ENCODE results near the gene KRTAP10-3.

Gene KRTAP10-3

GRCh38 chr21:44530903-44531605, 27.5 kb downstream of the KRTAP10-3 start:
- Histone ChIP-seq H3K23ac (ENCODE audit: low read length) (no peak overlapping the region), H3K18ac (ENCODE audit: low read length) (no peak overlapping the region), H3K79me1 (ENCODE audit: low read length) (no peaks in the 10 kb centered on the region), H4K8ac (ENCODE audit: low read depth, low read length) (no peak overlapping the region), H3K4me1 (ENCODE audit: control insufficient read depth in 1 of 2, insufficient read depth in 2 of 2, low read length in 2 of 2) (no peaks in the 10 kb centered on the region), H3K9ac (ENCODE audit: low read length) (no peak overlapping the region), H3K4me3 (ENCODE audit: low read depth, low read length) (no peak overlapping the region), H3K27me3 (ENCODE audit: insufficient read depth, low read length) (no peaks in the 10 kb centered on the region), H3K9me3 (ENCODE audit: insufficient read depth, low read depth, low read length) (no peaks in the 10 kb centered on the region), H2BK120ac (ENCODE audit: insufficient read depth, low read length, poor library complexity) (no peak overlapping the region), H3K4ac (ENCODE audit: low read depth, low read length) (no peak overlapping the region), H2BK5ac (ENCODE audit: low read depth, low read length, poor library complexity) (no peak overlapping the region), H2BK12ac (ENCODE audit: low read length) (no peak overlapping the region), H2AK5ac (ENCODE audit: low read length) (no peak overlapping the region), H4K91ac (ENCODE audit: low read depth, low read length) (no peak overlapping the region), H3K27ac (ENCODE audit: low read depth, low read length) (no peak overlapping the region), H4K12ac (ENCODE audit: low read depth, low read length) (no peak overlapping the region), H3K14ac (ENCODE audit: low read length) (no peak overlapping the region), H2AFZ (ENCODE audit: insufficient read depth, low read length, poor library complexity) (no peak overlapping the region), H3K4me2 (ENCODE audit: low read length) (no peak overlapping the region), H3K79me2 (ENCODE audit: control insufficient read depth, insufficient read depth, low read length, poor library complexity) (no peaks in the 10 kb centered on the region), H3K36me3 (ENCODE audit: control insufficient read depth in 1 of 2, insufficient read depth in 2 of 2, low read length in 2 of 2) (no peaks in the 10 kb centered on the region)
- no peak for DNase-seq
- WGBS (ENCODE audit: extremely low coverage, insufficient coverage, insufficient read length): no CpG with 5 or more reads among the region's 23 CpGs

- H2BK5ac ChIP-seq (ENCODE audit: low read depth, low read length, poor library complexity): no peak overlapping the region
- 100% methylated on average over 2 of the region's 7 CpGs for WGBS (ENCODE audit: extremely low coverage, insufficient coverage, insufficient read length)
- no peak overlapping the region for H3K23ac ChIP-seq (ENCODE audit: low read length)
- H2AK5ac ChIP-seq (ENCODE audit: low read length): no peak overlapping the region
- H2BK120ac ChIP-seq (ENCODE audit: insufficient read depth, low read length, poor library complexity): no peak overlapping the region
- H3K4me2 ChIP-seq (ENCODE audit: low read length): no peak overlapping the region
- H3K9me3 ChIP-seq (ENCODE audit: insufficient read depth, low read depth, low read length): no peaks in the 10 kb centered on the region
- H3K36me3 ChIP-seq (ENCODE audit: control insufficient read depth in 1 of 2, insufficient read depth in 2 of 2, low read length in 2 of 2): no peaks in the 10 kb centered on the region
- no peak overlapping the region for H3K9ac ChIP-seq (ENCODE audit: low read length)
- no peak overlapping the region for H4K12ac ChIP-seq (ENCODE audit: low read depth, low read length)
- H2BK12ac ChIP-seq (ENCODE audit: low read length): no peak overlapping the region
- no peak overlapping the region for H2AFZ ChIP-seq (ENCODE audit: insufficient read depth, low read length, poor library complexity)
- H3K4ac ChIP-seq (ENCODE audit: low read depth, low read length): no peak overlapping the region
- no peaks in the 10 kb centered on the region for H3K27me3 ChIP-seq (ENCODE audit: insufficient read depth, low read length)
- H3K79me2 ChIP-seq (ENCODE audit: control insufficient read depth, insufficient read depth, low read length, poor library complexity): no peaks in the 10 kb centered on the region
- no peak overlapping the region for H3K4me3 ChIP-seq (ENCODE audit: low read depth, low read length)
- no peak overlapping the region for H4K8ac ChIP-seq (ENCODE audit: low read depth, low read length)
- H4K91ac ChIP-seq (ENCODE audit: low read depth, low read length): no peak overlapping the region
- H3K14ac ChIP-seq (ENCODE audit: low read length): no peak overlapping the region
- no peak for DNase-seq
- no peaks in the 10 kb centered on the region for H3K79me1 ChIP-seq (ENCODE audit: low read length)
- H3K18ac ChIP-seq (ENCODE audit: low read length): no peak overlapping the region
- H3K4me1 ChIP-seq (ENCODE audit: control insufficient read depth in 1 of 2, insufficient read depth in 2 of 2, low read length in 2 of 2): no peaks in the 10 kb centered on the region
- no peak overlapping the region for H3K27ac ChIP-seq (ENCODE audit: low read depth, low read length)
Observed at GRCh38 chr21:44530221-44530902, 28.2 kb downstream of the KRTAP10-3 start.

GRCh38 chr21:44529503-44530125, 29.0 kb downstream of the KRTAP10-3 start:
- Histone ChIP-seq H2BK12ac (ENCODE audit: low read length) (no peak overlapping the region), H3K9ac (ENCODE audit: low read length) (no peak overlapping the region), H3K4me2 (ENCODE audit: low read length) (no peak overlapping the region), H4K8ac (ENCODE audit: low read depth, low read length) (no peak overlapping the region), H3K18ac (ENCODE audit: low read length) (no peak overlapping the region), H3K4ac (ENCODE audit: low read depth, low read length) (no peak overlapping the region), H3K4me3 (ENCODE audit: low read depth, low read length) (no peak overlapping the region), H3K36me3 (ENCODE audit: control insufficient read depth in 1 of 2, insufficient read depth in 2 of 2, low read length in 2 of 2) (no peaks in the 10 kb centered on the region), H3K9me3 (ENCODE audit: insufficient read depth, low read depth, low read length) (no peaks in the 10 kb centered on the region), H3K14ac (ENCODE audit: low read length) (no peak overlapping the region), H3K27ac (ENCODE audit: low read depth, low read length) (no peak overlapping the region), H3K4me1 (ENCODE audit: control insufficient read depth in 1 of 2, insufficient read depth in 2 of 2, low read length in 2 of 2) (no peaks in the 10 kb centered on the region), H3K27me3 (ENCODE audit: insufficient read depth, low read length) (no peaks in the 10 kb centered on the region), H2AFZ (ENCODE audit: insufficient read depth, low read length, poor library complexity) (no peak overlapping the region), H2BK5ac (ENCODE audit: low read depth, low read length, poor library complexity) (no peak overlapping the region), H2BK120ac (ENCODE audit: insufficient read depth, low read length, poor library complexity) (no peak overlapping the region), H4K12ac (ENCODE audit: low read depth, low read length) (no peak overlapping the region), H3K23ac (ENCODE audit: low read length) (no peak overlapping the region), H3K79me2 (ENCODE audit: control insufficient read depth, insufficient read depth, low read length, poor library complexity) (no peaks in the 10 kb centered on the region), H4K91ac (ENCODE audit: low read depth, low read length) (no peak overlapping the region), H2AK5ac (ENCODE audit: low read length) (no peak overlapping the region), H3K79me1 (ENCODE audit: low read length) (no peaks in the 10 kb centered on the region)
- DNase-seq: no peak
- WGBS (ENCODE audit: extremely low coverage, insufficient coverage, insufficient read length): no CpG with 5 or more reads among the region's 23 CpGs

GRCh38 chr21:44529011-44529421, 29.6 kb downstream of the KRTAP10-3 start:
- no peak overlapping the region for H4K91ac ChIP-seq (ENCODE audit: low read depth, low read length)
- no peak overlapping the region for H3K9ac ChIP-seq (ENCODE audit: low read length)
- no peaks in the 10 kb centered on the region for H3K36me3 ChIP-seq (ENCODE audit: control insufficient read depth in 1 of 2, insufficient read depth in 2 of 2, low read length in 2 of 2)

More at GRCh38 chr21:44529011-44529421, 29.6 kb downstream of the KRTAP10-3 start:
- Histone ChIP-seq H4K8ac (ENCODE audit: low read depth, low read length) (no peak overlapping the region), H3K4me2 (ENCODE audit: low read length) (no peak overlapping the region), H3K27me3 (ENCODE audit: insufficient read depth, low read length) (no peaks in the 10 kb centered on the region), H2BK5ac (ENCODE audit: low read depth, low read length, poor library complexity) (no peak overlapping the region), H3K4ac (ENCODE audit: low read depth, low read length) (no peak overlapping the region), H3K4me3 (ENCODE audit: low read depth, low read length) (no peak overlapping the region), H3K4me1 (ENCODE audit: control insufficient read depth in 1 of 2, insufficient read depth in 2 of 2, low read length in 2 of 2) (no peaks in the 10 kb centered on the region), H2BK12ac (ENCODE audit: low read length) (no peak overlapping the region), H3K79me1 (ENCODE audit: low read length) (no peaks in the 10 kb centered on the region), H3K27ac (ENCODE audit: low read depth, low read length) (no peak overlapping the region), H3K14ac (ENCODE audit: low read length) (no peak overlapping the region), H2AK5ac (ENCODE audit: low read length) (no peak overlapping the region), H3K18ac (ENCODE audit: low read length) (no peak overlapping the region), H3K23ac (ENCODE audit: low read length) (no peak overlapping the region), H2BK120ac (ENCODE audit: insufficient read depth, low read length, poor library complexity) (no peak overlapping the region), H2AFZ (ENCODE audit: insufficient read depth, low read length, poor library complexity) (no peak overlapping the region), H3K79me2 (ENCODE audit: control insufficient read depth, insufficient read depth, low read length, poor library complexity) (no peaks in the 10 kb centered on the region), H4K12ac (ENCODE audit: low read depth, low read length) (no peak overlapping the region), H3K9me3 (ENCODE audit: insufficient read depth, low read depth, low read length) (no peaks in the 10 kb centered on the region)
- no peak for DNase-seq
- no CpG with 5 or more reads among the region's 17 CpGs for WGBS (ENCODE audit: extremely low coverage, insufficient coverage, insufficient read length)
